Measurements from ENCODE around the gene FLCN.

FLCN gene

DNA sequence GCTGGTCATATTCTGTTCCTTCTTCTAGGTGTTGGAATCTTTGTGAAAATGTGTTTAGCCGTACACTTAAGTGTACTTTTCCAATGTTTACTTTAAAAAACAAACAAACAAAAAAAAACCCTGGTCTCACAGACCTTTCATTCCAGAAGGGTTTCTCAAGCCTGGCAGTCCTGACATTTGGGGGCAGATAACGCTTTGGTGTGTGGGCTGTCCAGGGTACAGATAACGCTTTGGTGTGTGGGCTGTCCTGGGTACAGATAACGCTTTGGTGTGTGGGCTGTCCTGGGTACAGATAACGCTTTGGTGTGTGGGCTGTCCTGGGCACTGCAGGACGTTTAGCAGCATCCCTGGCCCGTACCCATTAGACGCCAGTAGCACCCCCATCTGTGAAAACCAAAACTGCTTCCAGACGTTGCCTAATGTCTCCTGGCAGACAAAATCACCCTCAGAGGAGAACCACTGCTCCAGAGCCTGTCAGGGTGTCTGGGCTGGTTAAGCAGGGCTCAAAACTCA, 15.2 kb upstream of the FLCN start:
- no peak overlapping the region for H3K27ac Mint-ChIP-seq
- no peaks in the 10 kb centered on the region for H3K4me1 Mint-ChIP-seq
- no peak overlapping the region for H3K4me3 Mint-ChIP-seq
- H3K27me3 Mint-ChIP-seq, result no peaks in the 10 kb centered on the region
- H3K9me3 Mint-ChIP-seq, result no peaks in the 10 kb centered on the region
- peaks cover 11% of the 10 kb centered on the region for H3K36me3 Mint-ChIP-seq

DNA sequence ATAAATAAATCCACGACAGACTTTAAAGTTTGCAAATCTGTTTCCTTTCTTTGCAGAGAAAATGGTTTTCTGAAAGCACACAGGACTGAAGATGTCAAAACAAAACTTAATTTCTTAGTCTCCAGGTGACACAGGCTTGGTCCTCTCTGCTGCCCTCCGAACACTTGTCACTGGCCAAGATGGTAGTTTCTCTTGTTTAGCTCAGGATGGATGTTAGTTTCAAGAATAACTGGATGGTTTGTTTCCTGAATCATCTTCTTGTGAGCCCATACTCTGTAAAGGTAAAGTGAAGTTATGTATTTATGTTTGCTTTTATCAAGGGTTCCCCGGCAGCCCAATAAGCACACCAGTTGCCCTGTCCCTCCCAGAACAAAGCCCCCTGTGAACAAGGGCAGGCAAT, 9.9 kb upstream of the FLCN start:
- no peaks in the 10 kb centered on the region for H3K27me3 Mint-ChIP-seq
- no peaks in the 10 kb centered on the region for H3K9me3 Mint-ChIP-seq
- no peaks in the 10 kb centered on the region for H3K4me1 Mint-ChIP-seq
- H3K27ac Mint-ChIP-seq, result no peak overlapping the region
- H3K36me3 Mint-ChIP-seq, result peaks cover 5% of the 10 kb centered on the region
- no peak overlapping the region for H3K4me3 Mint-ChIP-seq

DNA sequence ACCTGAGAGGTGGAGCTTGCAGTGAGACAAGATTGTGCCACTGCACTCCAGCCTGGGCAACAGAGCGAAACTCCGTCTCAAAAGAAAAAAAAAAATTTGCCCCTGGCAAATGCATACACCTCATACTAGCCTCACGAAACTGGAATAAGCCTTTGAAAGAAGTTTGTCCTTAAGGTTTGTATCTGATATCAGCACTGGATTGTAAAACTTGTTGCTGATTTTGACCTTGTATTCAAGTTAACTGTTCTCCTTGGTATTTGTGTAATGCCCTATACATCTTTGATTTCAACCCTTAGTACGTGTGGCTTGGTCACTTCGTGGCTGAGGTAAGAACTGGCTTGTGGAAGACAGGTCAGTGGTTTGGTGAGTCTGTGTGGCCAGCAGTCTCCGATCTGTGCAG, 6.2 kb upstream of the FLCN start:
- Mint-ChIP-seq H3K9me3 (no peaks in the 10 kb centered on the region), H3K27ac (no peak overlapping the region)

DNA sequence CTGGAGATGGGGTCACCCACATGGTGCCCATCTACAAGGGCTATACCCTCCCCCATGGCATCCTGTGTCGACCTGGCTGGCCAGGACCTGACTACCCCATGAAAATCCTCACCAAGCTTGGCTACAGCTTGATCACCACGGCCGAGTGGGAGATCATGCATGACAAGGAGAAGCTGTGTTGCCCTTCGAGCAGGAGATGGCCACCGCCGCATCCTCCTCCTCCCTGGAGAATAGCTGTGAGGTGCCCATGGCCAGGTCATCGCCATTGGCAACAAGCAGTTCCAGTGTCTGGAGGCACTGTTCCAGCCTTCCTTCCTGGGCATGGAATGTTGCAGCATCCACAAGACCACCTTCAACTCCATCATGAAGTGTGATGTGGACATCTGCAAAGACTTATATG, 5.3 kb upstream of the FLCN start:
- no peak overlapping the region for H3K27ac Mint-ChIP-seq

More for the DNA sequence above, 6.2 kb upstream of the FLCN start:
- Mint-ChIP-seq H3K27me3 (no peaks in the 10 kb centered on the region), H3K4me1 (peaks cover 13% of the 10 kb centered on the region), H3K4me3 (no peak overlapping the region), H3K36me3 (peaks cover 3% of the 10 kb centered on the region)

DNA sequence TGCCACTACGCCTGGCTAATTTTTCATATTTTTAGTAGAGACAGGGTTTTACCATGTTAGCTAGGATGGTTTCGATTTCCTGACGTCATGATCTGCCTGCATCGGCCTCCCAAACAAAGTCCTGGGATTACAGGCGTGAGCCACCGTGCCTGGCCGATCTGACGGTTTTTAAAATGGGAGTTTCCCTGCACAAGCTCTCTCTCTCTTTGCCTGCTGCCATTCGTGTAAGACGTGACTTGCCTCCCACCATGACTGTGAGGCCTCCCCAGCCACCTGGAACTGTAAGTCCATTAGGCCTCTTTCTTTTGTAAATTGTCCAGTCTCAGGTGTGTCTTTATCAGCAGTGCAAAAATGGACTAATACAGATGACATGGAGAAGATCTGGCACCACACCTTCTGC, 4.7 kb upstream of the FLCN start:
- Mint-ChIP-seq H3K4me1 (peaks cover 13% of the 10 kb centered on the region), H3K27ac (no peak overlapping the region), H3K4me3 (no peak overlapping the region), H3K9me3 (no peaks in the 10 kb centered on the region), H3K36me3 (no peaks in the 10 kb centered on the region), H3K27me3 (no peaks in the 10 kb centered on the region)

More for the DNA sequence above, 5.3 kb upstream of the FLCN start:
- H3K36me3 Mint-ChIP-seq, result peaks cover under 1% of the 10 kb centered on the region
- H3K4me1 Mint-ChIP-seq, result peaks cover 13% of the 10 kb centered on the region
- H3K9me3 Mint-ChIP-seq, result no peaks in the 10 kb centered on the region
- no peaks in the 10 kb centered on the region for H3K27me3 Mint-ChIP-seq
- H3K4me3 Mint-ChIP-seq, result no peak overlapping the region

DNA sequence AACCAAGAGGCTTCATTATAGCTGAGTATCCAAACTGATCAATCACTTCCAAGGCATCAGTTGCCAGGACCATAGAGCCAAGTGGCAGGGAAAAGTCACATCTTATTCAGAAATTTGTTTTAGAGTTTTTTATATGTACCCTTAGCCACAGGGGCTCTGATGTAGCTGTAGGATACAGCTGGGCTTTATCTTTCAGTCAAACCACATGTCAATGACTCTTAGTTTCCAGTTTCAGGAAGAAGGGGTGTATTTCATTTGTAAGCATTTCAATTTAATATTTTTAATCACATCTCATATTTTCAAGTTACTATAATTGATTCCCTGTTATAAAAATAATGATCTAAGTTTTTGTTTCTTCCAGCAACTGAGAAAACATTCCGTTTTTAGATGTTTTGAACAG, 2.9 kb upstream of the FLCN start:
- Mint-ChIP-seq H3K9me3 (no peaks in the 10 kb centered on the region), H3K4me1 (peaks cover 30% of the 10 kb centered on the region), H3K4me3 (peak overlapping the region; percentile 58), H3K27me3 (no peaks in the 10 kb centered on the region), H3K36me3 (no peaks in the 10 kb centered on the region), H3K27ac (no peak overlapping the region)

DNA sequence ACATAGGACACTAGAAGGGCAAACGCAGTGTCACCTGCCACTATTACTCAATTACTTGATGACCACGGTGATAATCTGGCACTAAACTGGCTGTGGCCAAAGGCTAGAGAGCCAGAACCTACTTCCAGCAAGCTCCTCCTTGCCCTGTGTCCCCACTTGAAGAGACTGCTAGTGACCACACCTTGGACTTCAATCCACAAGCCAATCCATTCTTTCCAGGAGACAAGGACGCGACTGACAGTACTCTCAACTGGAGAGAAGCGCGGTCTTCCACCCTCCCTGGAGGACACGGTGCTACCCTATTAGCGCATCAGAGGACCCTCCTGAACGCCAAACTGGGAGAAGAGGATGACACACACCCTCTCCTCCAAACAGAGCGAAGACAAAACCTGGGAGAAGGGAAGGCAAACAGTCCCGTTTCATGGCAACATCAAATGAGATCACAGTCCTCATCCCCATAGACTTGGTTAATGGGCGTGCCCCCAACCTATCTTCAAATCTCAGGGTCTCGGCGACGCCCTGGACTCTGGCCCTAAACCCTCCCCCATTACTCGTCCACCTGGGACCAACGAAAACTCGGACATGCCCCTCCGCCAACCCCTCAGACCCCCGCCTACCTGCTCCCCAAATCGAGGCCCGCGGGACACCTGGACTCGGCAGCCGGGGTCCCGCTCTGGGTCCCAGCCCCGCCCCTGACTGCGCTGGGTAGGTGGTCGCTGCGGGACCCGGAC, 508 bp downstream of the FLCN start:
- peaks cover 40% of the 10 kb centered on the region for H3K4me1 Mint-ChIP-seq
- no peaks in the 10 kb centered on the region for H3K36me3 Mint-ChIP-seq
- H3K27me3 Mint-ChIP-seq, result no peaks in the 10 kb centered on the region
- H3K27ac Mint-ChIP-seq, result peak overlapping the region; percentile 100
- peak overlapping the region; percentile 96 for H3K4me3 Mint-ChIP-seq
- H3K9me3 Mint-ChIP-seq, result no peaks in the 10 kb centered on the region

DNA sequence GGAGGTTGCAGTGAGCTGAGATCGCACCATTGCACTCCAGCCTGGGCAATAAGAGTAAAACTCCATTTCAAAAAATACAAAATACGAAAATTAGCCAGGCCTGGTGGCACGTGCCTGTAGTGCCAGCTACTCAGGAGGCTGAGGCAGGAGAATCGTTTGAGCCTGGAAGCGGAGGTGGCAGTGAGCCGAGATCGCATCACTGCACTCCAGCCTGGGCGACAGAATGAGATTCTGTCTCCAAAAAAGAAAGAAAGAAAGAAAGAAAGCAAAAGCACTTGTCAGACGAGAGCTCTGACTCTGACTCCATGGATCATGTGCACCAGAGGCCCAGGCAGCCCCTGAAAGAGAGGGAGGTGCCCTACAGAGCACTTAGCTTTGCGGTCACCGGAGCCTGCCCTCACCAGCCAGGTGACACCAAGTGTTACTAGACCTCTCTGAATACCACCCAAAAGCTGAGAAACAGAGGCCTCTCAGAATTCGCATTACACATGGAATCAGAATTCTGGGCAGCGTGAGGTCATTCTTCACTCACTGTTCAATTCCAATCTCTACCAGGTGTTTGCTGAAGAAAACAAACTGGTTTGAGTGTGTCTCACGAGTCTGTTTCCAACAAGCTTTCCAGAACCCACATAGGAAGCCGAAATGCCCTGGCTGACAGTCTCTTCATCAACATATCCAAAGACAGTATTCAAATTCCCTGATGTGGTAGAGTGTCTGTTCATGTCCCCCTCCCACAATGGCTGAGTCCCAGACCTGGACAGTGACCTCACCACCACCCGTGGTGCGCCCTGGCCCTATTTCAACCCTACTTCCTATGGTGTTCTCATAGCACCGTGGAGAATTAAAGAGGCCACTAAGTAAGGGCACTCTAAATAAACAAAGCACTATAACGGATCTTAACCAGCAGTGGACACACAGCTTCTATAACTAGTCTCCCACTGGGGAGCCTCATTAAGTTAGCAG, 1.5 kb downstream of the FLCN start:
- Mint-ChIP-seq H3K36me3 (no peaks in the 10 kb centered on the region), H3K4me1 (peaks cover 40% of the 10 kb centered on the region), H3K27me3 (no peaks in the 10 kb centered on the region), H3K4me3 (peak overlapping the region; percentile 96), H3K9me3 (no peaks in the 10 kb centered on the region), H3K27ac (peak overlapping the region; percentile 10)

DNA sequence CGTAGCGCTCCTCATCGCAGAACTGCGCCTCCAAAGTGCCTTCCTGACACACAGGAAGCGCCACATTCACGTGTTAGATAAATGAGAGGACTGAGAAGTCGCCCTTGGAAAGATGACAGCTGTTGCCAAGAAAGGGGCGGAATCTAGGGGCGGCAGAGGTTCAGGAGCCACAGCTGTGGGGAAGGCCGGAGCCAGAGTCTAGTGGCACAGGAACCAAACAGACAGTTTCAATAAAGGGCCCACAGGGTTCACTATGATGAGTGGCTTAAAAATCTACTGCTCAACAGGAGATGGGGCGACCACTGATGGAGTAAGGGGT, 4.7 kb downstream of the FLCN start:
- no peaks in the 10 kb centered on the region for H3K27me3 Mint-ChIP-seq
- peaks cover 2% of the 10 kb centered on the region for H3K36me3 Mint-ChIP-seq
- no peak overlapping the region for H3K4me3 Mint-ChIP-seq
- H3K27ac Mint-ChIP-seq, result no peak overlapping the region
- H3K9me3 Mint-ChIP-seq, result no peaks in the 10 kb centered on the region
- H3K4me1 Mint-ChIP-seq, result peaks cover 27% of the 10 kb centered on the region

DNA sequence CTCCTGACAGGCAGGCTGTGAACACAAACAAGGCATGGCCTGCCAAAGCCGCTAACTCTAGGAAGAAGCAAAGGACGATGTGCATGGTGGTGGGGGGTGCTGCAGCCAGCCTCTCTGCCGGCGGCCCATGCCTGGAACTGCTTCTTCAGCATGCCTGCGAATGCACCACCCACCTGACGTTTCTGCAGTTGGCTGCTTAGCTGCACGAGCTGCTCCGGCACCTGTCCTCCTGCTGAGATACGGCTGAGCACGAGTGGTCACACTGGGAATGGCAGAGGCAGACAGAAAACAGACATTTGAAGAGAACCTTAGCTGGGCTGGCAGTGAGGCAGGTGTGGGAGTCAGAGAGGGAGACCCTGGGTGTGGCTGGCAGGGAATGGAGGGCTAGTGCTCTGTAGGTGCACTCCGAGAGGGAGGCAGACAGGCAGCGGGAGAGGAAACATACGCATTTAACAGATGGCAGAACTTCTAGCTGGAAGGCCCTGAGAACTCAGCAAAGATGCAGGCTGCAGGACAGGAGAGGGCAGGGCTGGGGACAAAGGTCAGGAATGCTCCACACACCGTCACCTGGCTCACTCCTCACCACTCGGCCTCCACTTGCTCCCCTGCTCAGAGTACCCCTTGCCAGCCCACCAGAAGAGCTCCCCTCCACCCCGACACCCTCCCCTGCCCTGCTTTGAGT, 5.2 kb downstream of the FLCN start:
- H3K27ac Mint-ChIP-seq, result no peak overlapping the region
- no peaks in the 10 kb centered on the region for H3K27me3 Mint-ChIP-seq
- no peaks in the 10 kb centered on the region for H3K9me3 Mint-ChIP-seq
- no peak overlapping the region for H3K4me3 Mint-ChIP-seq
- peaks cover 27% of the 10 kb centered on the region for H3K4me1 Mint-ChIP-seq
- H3K36me3 Mint-ChIP-seq, result peaks cover 2% of the 10 kb centered on the region

DNA sequence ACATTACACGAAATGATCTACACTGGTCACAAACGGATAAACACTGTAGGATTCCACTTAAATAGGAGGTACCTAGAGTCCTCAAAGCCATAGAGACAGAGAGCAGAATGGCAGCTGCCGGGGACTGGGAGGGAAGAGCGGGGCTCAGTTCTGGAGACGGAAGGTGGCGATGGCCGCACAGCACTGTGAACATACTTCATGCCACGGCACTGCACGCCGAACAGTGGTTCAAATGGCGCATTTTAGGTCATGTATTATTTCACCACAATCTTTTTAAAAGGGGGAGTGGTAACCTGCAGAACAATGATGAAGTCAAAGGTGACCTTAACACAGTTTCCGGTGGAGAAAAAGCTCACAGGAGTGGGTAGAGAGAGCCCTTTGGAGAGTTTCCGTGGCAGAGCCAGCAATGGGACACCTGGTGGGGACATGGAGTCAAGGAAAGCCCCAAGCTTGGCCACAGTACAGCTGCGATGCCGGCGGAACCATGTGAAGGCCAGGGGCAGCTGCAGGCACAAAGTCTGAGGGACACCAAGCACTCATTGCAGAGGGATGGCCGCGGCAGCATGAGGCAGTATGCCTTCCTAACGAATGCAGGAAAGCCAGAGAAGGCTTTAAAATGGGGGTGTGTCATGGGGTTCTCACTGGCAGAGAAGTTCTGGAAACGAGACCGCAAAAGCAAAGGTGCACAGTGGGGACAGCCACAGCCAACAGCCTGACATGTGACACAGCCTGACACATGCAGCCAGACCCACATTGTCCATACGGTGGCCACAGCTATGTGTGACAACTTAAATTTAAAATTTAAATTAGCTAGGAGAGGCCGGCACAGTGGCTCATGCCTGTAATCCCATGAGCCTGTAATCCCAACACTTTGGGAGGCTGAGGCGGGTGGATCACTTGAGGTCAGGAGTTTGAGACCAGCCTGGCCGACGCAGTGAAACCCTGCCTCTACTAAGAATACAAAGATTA, 7.3 kb downstream of the FLCN start:
- H3K9me3 Mint-ChIP-seq, result no peaks in the 10 kb centered on the region
- peaks cover 7% of the 10 kb centered on the region for H3K36me3 Mint-ChIP-seq
- H3K4me3 Mint-ChIP-seq, result no peak overlapping the region
- peaks cover 11% of the 10 kb centered on the region for H3K4me1 Mint-ChIP-seq
- no peak overlapping the region for H3K27ac Mint-ChIP-seq
- H3K27me3 Mint-ChIP-seq, result no peaks in the 10 kb centered on the region

DNA sequence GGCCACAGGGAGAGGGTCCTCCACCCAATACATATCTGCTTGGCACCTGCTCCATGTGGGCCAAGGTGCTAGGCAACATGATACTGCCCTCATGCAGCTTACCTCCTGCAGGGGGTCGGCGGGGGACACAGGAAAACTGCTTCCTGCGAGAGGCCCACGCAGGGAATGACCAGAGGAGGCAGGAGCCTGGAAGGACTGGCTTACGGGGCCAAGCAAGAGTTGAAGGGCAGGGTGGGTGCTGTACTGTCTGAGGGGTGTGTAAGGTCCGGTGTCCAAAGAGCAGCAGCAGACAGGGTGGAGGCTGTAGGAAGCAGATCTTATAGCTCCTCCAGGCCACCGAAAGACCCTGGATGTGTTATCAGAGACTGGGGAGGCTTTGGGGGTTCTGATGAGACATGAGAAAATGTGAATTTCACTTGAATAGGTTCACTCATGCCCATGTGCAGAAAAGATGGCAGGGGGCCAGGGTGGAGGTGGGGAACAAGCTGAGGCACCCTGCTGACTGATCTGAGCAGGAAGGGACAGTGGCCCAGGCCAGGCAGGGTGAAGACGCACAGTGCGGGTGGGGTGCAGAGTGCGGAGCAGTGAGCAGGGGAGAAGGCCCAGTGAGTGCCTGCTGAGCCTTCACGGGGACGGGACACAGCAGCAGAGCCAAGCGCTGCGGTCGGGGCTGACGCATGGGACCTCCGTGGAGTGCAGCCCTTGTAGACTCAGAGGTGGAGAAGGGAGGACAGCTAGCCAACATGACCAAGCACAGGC, 8.3 kb downstream of the FLCN start:
- H3K9me3 Mint-ChIP-seq, result no peaks in the 10 kb centered on the region
- peaks cover 11% of the 10 kb centered on the region for H3K4me1 Mint-ChIP-seq
- H3K36me3 Mint-ChIP-seq, result peaks cover 8% of the 10 kb centered on the region
- no peaks in the 10 kb centered on the region for H3K27me3 Mint-ChIP-seq
- no peak overlapping the region for H3K4me3 Mint-ChIP-seq
- no peak overlapping the region for H3K27ac Mint-ChIP-seq

DNA sequence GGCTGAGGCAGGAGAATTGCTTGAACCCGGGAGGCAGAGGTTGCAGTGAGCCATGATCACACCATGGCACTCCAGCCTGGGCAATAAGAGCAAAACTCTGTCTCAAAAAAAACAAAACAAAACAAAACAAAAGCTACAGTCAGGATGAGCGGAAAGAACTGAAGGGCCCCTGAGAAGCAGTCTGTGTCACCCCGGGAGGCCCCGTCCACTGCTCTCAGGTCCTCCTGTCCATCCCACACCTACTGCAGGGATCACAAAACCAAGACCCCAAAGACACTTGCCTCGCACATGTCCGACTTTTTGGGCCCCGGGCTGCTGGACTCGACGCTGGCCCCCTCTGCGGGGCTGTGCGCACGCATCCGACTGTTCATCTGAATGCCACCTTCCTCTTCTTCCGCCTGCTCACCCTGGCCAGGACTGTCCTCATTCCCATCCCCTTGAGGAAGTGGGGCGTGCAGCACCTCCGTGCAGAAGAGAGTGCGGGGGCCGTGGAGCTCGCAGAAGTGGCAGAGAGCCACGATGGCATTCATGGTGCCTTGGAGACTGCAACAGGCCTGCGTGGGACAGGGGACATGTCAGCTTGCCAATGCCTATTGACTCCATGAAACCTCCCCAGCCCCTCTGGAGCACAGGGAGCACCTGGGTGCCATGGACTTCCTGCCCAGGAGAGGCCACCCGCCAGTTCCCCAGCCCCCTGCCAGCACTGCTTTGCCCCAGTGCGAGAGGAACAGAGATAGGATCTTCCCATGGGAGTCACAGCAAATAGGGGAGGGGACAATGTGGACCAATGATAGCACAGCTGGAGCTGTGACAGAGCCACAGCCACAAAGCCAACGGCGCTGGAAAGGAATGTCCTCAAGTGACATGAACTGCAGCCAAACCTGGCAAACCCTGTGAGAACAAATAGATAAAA, 9.1 kb downstream of the FLCN start:
- no peaks in the 10 kb centered on the region for H3K27me3 Mint-ChIP-seq
- no peaks in the 10 kb centered on the region for H3K9me3 Mint-ChIP-seq
- peaks cover 8% of the 10 kb centered on the region for H3K36me3 Mint-ChIP-seq
- no peak overlapping the region for H3K27ac Mint-ChIP-seq
- no peak overlapping the region for H3K4me3 Mint-ChIP-seq
- peaks cover 11% of the 10 kb centered on the region for H3K4me1 Mint-ChIP-seq
